Superior temporal gyrus (tissue), 1 donor: Measurements from ENCODE around the gene CAMTA1.

ENCODE experiments used
- DNase-seq: peaks from one replicate; pipeline ENCODE4 v3.0.0-alpha.2; 2016; ENCODE audit errors: extremely low spot score

The CAMTA1 gene

DNA sequence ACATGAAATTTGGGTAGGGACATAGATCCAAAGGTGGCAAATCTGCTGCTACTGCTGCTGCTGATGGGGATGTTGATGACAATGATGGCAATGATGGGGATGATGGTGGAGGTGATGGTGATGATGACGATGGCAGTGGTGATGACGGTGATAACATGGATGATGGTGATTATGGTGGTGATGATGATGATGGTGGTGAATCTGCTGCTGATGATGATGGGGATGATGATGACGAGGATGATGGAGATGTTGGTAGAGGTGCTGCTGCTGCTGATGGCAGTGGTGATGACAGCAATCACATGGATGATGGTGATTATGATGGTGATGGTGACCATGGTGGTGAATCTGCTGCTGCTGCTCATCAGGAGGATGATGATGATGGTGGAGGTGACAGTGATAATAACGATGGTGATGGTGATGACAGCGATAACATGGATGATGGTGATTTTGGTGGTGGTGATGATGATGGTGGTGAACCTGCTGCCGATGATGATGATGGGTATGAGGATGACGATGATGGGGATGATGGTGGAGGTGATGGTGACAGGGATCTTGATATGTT, 644.9 kb downstream of the CAMTA1 start:
- no peak for DNase-seq

DNA sequence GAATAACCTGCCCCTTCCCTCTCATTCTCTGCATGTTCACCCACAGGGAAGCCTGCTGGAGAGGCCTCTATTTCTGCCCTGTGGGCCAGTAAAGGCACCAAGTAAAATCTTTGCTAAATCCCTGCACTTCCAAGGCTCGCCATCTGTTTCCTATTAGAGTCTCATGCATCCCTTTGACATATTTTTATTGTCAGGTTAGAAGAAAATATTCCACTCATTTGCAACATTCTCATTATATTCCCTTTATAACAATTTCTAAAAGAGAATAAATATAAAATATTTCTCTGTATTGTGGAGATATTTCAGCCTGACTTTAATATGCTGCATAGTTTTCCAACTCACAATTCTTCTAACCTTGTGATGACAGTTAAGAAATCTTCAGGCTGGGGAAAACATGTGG, 645.4 kb downstream of the CAMTA1 start:
- DNase-seq, result no peak

DNA sequence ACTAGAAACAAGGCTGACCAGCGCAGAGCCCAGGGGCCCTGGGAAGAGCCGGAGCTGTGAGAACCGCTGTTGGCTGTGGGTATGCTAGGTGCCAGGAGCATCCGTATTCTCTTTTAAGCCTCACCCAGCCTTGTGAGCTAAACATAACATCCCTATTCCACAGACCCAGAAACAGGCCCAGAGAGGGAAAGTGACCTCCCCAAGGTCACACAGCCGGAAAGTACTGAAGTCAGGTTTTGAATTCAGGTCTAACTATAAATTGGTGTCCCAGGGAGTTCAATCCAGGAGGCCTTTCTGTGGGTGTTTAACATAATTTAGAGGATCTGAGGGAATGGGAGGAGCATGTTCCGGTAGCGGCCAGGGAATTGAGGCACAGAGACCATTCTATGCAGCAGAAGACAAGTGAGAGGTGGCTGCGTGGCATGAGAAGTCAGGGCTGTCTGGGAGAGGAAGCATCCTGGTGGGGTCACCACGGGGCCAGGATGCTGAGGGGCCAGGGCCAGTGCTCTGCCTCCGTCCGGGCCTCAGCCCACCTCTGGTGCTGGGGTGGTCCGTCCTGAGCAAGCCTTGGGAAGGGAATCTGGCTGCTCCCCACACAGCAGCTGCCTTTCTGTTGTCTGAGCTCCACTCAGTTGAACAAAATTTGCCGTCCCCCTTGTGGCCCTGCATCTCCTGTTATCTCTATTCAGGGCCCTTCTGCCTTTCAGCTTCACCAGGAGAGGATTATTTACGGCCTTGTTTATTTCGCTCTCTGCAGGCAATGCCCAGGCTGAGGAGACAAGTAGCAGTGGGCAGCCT, 647.0 kb downstream of the CAMTA1 start:
- DNase-seq, result no peak

GRCh38 chr1:7432900-7433380, 647.7 kb downstream of the CAMTA1 start:
- DNase-seq, result no peak

- no peak for DNase-seq
Measured at GRCh38 chr1:7434566-7434965, 649.3 kb downstream of the CAMTA1 start.

DNA sequence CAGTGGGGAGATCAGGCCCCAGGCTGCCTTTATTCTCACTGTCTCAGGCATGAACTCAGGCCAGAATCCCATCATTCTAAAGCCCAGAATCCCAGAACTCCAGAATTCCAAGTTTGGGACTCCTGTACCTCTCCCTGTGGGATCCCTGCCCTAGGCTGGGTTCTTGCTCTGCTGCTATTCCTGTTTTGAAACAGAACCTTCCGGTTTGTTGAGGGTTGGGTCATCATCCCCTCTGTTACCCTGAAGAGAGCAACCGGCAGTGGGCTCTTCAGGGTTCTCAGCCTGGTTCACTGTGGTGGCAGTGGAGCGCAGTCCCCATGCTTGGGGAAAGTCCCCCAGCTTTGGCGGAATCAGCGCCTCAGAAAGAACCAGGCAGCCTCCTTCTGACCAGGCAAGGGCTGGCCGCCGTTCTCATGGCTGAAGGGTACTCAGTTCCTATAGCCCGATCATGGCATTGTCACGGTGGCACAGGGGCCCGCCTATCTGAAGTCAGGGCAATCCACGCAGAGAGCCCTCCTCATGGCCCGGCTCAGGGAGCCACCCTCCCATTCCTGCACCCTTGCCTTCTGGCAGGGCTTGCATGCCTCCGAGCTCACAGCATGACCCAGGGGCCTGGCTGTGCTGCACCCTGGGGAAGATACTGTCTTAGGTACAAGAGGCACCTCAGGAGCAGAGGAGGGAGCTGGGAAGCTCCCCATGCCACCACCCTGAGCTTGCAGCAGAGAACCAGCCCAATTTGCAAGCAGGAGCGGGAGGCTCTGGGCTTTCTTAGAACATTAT, 650.2 kb downstream of the CAMTA1 start:
- DNase-seq, result no peak

- no peak for DNase-seq
Measured at GRCh38 chr1:7436056-7437005, 651.1 kb downstream of the CAMTA1 start.

DNA sequence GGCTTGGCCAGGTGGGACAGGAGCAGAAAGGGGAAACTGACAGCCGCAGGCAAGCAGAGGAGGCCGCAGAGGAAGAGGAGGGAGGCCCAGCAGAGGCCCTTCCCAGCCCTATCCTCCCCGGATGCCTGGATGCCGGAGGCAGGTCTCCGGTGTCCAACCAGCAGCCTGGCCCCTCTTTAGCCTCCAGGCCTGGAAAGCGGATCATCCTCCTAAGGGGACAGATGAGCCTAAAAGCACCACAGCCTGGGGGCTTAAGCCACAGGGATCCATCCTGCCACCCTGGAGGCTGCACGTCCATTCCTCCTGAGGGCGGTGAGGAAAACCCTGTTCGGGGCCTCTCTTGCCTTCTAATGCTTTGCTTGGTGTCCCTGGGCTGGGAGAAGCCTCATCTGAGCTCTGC, 651.8 kb downstream of the CAMTA1 start:
- DNase-seq, result no peak

DNA sequence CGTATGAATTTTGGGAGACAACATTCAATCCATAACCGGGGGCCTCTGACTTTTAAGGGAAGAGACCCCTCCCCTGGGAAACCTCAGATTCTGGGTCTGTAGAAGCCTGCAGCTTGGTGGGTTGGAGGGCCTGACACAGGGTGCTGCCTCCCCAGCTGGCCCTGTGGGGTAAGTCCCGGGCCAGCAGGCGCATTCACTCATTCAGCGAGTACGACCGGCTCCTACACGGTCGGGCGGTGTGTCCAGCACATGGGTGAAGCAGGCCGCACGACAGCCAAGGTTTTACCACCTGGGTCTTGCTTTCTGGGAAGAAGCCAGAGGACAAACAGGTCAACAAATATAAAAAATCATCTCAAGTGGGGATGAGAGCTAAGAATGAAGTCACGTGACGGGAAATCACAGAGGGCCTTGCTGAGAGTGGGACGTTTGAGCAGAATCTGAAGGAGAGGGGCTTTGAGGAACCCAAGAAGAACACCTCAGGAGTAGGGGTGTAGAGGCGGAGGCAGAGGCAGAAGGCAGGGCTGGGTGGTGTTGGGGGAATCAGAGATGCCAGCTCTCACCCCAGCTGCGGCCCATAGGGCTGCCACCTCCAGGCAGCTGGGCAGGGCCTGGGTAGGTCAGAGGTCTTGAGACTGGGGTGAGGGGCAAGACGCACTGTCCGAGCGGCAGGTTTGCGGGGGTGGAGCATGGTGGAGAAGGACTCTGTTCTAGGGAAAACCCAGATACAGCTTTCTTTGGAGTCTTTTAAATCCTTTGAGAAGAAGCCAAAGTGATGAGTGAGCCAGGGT, 652.5 kb downstream of the CAMTA1 start:
- DNase-seq, result no peak

DNA sequence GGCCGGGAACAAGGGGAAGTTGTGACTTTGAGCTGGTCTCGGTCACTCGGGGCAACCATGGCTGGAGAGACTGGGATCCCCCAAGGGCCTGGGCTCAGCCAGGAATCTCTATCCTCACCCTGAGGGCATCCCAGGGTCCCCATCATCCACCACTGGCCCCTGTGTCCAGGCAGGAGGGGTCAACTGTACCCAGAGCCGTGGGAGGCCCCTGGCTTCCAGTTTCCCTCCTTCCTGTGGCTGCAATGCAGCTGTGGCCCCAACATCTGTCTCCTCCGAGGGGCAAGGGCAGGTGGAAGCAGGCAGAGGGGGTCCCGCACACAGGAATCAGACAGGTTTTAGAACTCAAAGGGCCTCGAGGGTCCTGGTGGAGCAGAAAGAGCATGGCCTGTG, 653.1 kb downstream of the CAMTA1 start:
- DNase-seq, result no peak

DNA sequence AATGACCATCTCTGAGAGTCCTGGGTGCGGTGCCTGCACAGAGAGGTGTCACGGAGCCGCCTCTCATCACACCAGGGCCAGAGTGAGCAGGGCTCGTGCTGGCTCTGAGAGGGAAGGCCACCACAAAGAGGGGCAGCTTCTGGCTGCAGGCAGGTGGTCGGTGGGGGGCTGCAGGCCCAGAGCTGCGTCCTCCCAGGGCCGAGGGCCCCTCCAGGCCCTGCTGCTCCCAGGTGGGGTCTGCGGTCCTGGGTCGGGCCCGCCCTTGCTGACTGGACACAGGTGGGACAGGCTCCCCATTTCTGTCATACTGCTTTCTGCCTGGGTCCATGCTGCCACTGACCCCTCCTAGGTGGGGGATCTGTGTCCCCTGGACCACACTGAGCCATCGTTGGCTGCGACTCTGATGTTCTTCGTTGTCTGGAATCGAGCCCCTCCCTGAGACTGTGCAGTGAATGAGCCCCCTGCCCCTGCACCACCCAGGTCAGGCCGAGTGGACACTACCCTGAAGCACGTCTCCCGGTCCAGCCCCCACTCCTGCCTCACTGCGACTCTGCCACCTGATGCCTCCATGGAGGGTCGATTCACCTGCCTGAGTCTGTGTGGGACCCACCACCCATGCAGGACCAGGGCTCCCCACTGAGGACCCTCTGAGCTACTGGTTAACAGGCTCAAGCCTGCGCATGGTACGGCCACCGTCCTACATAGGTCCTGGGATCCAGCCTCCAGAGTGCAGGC, 653.8 kb downstream of the CAMTA1 start:
- DNase-seq, result no peak

DNA sequence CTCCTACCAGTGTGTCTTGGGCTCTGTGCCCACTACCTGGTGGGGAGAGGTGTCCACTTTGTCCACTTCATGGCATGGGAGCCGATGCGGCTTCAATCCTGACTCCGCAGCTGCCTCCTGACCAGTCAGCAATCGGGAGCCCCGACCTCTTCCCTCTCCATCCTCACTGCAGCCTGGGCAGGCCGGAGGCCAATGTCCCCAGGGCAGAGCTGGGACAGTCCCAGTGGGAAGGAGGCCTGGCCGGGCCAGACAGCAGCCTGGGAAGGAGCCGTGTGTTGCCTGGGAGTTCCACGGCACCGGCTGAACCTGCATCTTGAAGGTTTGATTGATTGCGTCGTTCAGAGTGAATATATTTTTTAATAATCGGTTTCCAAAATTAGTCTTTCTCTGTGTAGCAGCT, 654.9 kb downstream of the CAMTA1 start:
- no peak for DNase-seq

DNA sequence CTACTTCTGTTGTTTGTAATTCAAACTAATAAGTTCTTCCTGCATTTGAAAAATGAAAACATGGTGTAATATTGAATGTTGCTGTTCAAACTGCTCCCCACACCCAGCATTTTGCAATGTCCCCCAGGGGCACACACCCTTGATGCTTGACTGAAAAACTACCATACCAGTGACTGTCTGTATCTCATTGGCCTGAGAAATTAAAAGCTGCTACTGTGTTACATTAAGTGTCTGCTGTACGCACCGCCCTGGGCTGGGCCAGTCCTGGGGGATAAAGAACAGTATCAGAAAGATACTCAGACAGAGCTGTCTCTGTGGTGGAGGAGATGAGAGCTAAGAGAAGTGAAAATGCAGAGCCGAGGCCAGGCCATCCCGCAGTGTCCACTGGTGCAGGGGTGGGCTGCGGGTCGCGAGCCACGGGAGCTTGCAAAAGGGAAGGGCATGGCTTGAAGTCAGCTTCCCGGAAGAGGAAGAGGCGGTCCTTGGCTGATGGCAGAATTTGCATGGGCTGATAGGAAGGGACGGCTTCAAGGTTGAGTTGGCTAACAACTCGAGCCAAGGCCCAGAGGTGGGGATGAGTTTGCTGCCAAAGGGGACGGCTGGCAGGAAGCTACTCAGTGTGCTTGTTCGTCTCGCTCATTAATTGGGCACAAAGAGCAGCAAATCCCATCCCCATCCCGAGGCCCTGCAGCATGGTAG, 656.0 kb downstream of the CAMTA1 start:
- no peak for DNase-seq

GRCh38 chr1:7442036-7442435, 656.8 kb downstream of the CAMTA1 start:
- DNase-seq, result no peak

- DNase-seq, result no peak
Measured at GRCh38 chr1:7442918-7443317, 657.7 kb downstream of the CAMTA1 start.

- DNase-seq, result no peak
Measured at GRCh38 chr1:7444363-7444762, 659.1 kb downstream of the CAMTA1 start.

GRCh38 chr1:7447093-7447492, 661.8 kb downstream of the CAMTA1 start:
- no peak for DNase-seq

- DNase-seq, result no peak
Measured at GRCh38 chr1:7447736-7448135, 662.5 kb downstream of the CAMTA1 start.

- no peak for DNase-seq
Measured at GRCh38 chr1:7448986-7449385, 663.7 kb downstream of the CAMTA1 start.
